ENCODE measurements around the gene ARFGAP1. TPM values are rescaled to one million over a fixed set of nuclear protein-coding genes. Genes with fewer than 3 reads are reported as not detected.
A peak's percentile ranks its signal among the peaks of the same experiment; 100 is the strongest.

ARFGAP1 gene
- total and polyA plus RNA-seq, 2 experiments from 2014 or later, result 41.5 to 95.5 TPM

DNA sequence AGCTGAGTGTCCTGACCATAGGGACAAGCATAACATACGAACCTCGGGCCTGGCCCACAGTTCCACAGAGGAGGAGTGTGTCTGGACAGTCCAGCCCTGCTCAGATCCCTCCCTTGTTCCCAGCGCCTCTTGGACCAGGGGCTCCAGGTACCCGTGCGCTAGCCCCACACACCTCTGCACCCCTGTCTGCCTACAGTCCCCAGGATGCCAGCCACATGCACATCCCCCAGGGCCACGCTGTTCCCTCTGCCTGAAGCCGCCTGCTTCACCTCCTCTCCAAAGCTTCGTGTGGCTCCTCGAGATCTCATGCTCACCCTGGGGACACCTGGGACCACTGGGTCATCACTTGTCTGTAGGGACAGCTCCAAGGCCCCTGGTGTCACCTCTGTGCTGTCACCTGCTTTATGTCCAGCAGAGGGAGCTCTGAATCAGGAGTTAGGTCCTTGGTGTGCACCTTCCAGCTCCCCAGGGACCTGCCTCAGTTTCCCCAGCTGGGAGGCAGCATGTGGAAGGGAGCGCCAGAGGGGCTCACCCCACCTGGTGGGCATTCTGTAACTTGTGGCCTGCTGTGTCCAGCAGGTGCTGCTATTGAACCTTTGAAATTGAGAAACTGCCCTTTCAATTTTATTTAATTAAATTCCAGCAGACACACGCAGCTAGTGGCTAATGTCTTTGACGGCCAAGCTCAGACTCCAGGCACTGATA, 49.3 kb upstream of the ARFGAP1 start (continued):
- TF ChIP-seq, protein P1, sequence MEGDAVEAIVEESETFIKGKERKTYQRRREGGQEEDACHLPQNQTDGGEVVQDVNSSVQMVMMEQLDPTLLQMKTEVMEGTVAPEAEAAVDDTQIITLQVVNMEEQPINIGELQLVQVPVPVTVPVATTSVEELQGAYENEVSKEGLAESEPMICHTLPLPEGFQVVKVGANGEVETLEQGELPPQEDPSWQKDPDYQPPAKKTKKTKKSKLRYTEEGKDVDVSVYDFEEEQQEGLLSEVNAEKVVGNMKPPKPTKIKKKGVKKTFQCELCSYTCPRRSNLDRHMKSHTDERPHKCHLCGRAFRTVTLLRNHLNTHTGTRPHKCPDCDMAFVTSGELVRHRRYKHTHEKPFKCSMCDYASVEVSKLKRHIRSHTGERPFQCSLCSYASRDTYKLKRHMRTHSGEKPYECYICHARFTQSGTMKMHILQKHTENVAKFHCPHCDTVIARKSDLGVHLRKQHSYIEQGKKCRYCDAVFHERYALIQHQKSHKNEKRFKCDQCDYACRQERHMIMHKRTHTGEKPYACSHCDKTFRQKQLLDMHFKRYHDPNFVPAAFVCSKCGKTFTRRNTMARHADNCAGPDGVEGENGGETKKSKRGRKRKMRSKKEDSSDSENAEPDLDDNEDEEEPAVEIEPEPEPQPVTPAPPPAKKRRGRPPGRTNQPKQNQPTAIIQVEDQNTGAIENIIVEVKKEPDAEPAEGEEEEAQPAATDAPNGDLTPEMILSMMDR (conservative IDR thresholded peaks at IDR 0.05; ENCODE audit: low read depth in 2 of 2), result peak; percentile 89 to 91
- TF ChIP-seq NANOG (IDR thresholded peaks at IDR 0.05; ENCODE audit: borderline replicate concordance) (no peak), ZNF331 (CRISPR knock-in tag; IDR thresholded peaks at IDR 0.05; ENCODE audit: low read depth) (no peak), EZH2phosphoT487 (IDR thresholded peaks at IDR 0.05; ENCODE audit: unreplicated experiment) (no peak), POLR2AphosphoS5 (IDR thresholded peaks at IDR 0.05; ENCODE audit: low read depth) (no peak), JUNB (IDR thresholded peaks at IDR 0.05; ENCODE audit: unreplicated experiment) (no peak), STAT1 (IDR thresholded peaks at IDR 0.05; ENCODE audit: unreplicated experiment) (no peak)

DNA sequence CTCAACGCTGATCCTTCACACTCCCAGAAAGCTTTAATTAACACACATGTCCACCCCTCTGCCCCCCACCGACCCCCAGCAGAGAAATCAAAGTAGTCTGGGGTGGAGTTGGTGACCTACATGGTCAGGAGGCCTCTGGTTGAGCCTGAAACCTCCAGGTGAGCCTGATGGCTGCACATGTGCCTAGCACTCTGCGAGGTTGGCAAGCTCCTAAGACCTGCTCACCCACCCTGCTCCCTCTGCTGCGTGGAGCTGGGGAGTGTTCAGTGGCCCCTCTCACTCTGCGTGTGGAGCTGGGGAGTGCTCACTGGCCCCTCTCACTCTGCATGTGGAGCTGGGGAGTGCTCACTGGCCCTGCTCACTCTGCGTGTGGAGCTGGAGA, 48.8 kb upstream of the ARFGAP1 start:
- Mint-ChIP-seq H3K4me3 (no peak overlapping the region), H3K4me1 (peaks cover 28% of the 10 kb centered on the region), H3K9me3 (no peaks in the 10 kb centered on the region), H3K27ac (no peak overlapping the region), H3K36me3 (ENCODE audit: low read depth) (no peaks in the 10 kb centered on the region), H3K27me3 (ENCODE audit: insufficient read depth, low read depth, poor library complexity) (peaks cover 20% of the 10 kb centered on the region)
- no peaks in the 10 kb centered on the region; the same call in 1 of the 2 replicates for H3F3A ChIP-seq (replicated peaks; ENCODE audit: low read depth)
- H2AFZ ChIP-seq, result no peak overlapping the region
- H3K36me3 ChIP-seq (ENCODE audit: insufficient read depth), result no peaks in the 10 kb centered on the region
- DNase-seq (ENCODE audit: low spot score) (no peak), ATAC-seq (no peak)
- H4K20me1 ChIP-seq (replicated peaks; ENCODE audit: insufficient read depth), result no peaks in the 10 kb centered on the region
- H3K27ac ChIP-seq (ENCODE audit: low read depth), result no peak overlapping the region
- no peak overlapping the region for H3K4me2 ChIP-seq
- no peaks in the 10 kb centered on the region for H3K79me2 ChIP-seq (replicated peaks; ENCODE audit: insufficient read depth)
- H3K4me3 ChIP-seq, result no peak overlapping the region
- H3K27me3 ChIP-seq (ENCODE audit: insufficient read depth), result no peaks in the 10 kb centered on the region
- H3K4me1 ChIP-seq (ENCODE audit: insufficient read depth), result peaks cover 7% of the 10 kb centered on the region; the same call in 1 of the 2 replicates
- no peaks in the 10 kb centered on the region for H3K9me2 ChIP-seq (ENCODE audit: insufficient read depth)
- TF ChIP-seq, protein P2, sequence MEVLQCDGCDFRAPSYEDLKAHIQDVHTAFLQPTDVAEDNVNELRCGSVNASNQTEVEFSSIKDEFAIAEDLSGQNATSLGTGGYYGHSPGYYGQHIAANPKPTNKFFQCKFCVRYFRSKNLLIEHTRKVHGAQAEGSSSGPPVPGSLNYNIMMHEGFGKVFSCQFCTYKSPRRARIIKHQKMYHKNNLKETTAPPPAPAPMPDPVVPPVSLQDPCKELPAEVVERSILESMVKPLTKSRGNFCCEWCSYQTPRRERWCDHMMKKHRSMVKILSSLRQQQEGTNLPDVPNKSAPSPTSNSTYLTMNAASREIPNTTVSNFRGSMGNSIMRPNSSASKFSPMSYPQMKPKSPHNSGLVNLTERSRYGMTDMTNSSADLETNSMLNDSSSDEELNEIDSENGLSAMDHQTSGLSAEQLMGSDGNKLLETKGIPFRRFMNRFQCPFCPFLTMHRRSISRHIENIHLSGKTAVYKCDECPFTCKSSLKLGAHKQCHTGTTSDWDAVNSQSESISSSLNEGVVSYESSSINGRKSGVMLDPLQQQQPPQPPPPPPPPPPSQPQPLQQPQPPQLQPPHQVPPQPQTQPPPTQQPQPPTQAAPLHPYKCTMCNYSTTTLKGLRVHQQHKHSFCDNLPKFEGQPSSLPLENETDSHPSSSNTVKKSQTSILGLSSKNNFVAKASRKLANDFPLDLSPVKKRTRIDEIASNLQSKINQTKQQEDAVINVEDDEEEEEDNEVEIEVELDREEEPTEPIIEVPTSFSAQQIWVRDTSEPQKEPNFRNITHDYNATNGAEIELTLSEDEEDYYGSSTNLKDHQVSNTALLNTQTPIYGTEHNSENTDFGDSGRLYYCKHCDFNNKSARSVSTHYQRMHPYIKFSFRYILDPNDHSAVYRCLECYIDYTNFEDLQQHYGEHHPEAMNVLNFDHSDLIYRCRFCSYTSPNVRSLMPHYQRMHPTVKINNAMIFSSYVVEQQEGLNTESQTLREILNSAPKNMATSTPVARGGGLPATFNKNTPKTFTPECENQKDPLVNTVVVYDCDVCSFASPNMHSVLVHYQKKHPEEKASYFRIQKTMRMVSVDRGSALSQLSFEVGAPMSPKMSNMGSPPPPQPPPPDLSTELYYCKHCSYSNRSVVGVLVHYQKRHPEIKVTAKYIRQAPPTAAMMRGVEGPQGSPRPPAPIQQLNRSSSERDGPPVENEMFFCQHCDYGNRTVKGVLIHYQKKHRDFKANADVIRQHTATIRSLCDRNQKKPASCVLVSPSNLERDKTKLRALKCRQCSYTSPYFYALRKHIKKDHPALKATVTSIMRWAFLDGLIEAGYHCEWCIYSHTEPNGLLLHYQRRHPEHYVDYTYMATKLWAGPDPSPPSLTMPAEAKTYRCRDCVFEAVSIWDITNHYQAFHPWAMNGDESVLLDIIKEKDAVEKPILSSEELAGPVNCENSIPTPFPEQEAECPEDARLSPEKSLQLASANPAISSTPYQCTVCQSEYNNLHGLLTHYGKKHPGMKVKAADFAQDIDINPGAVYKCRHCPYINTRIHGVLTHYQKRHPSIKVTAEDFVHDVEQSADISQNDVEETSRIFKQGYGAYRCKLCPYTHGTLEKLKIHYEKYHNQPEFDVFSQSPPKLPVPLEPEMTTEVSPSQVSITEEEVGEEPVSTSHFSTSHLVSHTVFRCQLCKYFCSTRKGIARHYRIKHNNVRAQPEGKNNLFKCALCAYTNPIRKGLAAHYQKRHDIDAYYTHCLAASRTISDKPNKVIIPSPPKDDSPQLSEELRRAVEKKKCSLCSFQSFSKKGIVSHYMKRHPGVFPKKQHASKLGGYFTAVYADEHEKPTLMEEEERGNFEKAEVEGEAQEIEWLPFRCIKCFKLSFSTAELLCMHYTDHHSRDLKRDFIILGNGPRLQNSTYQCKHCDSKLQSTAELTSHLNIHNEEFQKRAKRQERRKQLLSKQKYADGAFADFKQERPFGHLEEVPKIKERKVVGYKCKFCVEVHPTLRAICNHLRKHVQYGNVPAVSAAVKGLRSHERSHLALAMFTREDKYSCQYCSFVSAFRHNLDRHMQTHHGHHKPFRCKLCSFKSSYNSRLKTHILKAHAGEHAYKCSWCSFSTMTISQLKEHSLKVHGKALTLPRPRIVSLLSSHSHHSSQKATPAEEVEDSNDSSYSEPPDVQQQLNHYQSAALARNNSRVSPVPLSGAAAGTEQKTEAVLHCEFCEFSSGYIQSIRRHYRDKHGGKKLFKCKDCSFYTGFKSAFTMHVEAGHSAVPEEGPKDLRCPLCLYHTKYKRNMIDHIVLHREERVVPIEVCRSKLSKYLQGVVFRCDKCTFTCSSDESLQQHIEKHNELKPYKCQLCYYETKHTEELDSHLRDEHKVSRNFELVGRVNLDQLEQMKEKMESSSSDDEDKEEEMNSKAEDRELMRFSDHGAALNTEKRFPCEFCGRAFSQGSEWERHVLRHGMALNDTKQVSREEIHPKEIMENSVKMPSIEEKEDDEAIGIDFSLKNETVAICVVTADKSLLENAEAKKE (CRISPR knock-in tag; IDR thresholded peaks at IDR 0.05), result no peak
- TF ChIP-seq ZNF114 (CRISPR knock-in tag; IDR thresholded peaks at IDR 0.05), result no peak
- no peak for TF ChIP-seq EZH2phosphoT487 (IDR thresholded peaks at IDR 0.05; ENCODE audit: unreplicated experiment)
- TF ChIP-seq NANOG (IDR thresholded peaks at IDR 0.05; ENCODE audit: borderline replicate concordance), result no peak
- no peak for TF ChIP-seq STAT1 (IDR thresholded peaks at IDR 0.05; ENCODE audit: unreplicated experiment)
- TF ChIP-seq, protein P3, sequence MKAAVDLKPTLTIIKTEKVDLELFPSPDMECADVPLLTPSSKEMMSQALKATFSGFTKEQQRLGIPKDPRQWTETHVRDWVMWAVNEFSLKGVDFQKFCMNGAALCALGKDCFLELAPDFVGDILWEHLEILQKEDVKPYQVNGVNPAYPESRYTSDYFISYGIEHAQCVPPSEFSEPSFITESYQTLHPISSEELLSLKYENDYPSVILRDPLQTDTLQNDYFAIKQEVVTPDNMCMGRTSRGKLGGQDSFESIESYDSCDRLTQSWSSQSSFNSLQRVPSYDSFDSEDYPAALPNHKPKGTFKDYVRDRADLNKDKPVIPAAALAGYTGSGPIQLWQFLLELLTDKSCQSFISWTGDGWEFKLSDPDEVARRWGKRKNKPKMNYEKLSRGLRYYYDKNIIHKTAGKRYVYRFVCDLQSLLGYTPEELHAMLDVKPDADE (IDR thresholded peaks at IDR 0.05), result no peak
- TF ChIP-seq, protein P4, sequence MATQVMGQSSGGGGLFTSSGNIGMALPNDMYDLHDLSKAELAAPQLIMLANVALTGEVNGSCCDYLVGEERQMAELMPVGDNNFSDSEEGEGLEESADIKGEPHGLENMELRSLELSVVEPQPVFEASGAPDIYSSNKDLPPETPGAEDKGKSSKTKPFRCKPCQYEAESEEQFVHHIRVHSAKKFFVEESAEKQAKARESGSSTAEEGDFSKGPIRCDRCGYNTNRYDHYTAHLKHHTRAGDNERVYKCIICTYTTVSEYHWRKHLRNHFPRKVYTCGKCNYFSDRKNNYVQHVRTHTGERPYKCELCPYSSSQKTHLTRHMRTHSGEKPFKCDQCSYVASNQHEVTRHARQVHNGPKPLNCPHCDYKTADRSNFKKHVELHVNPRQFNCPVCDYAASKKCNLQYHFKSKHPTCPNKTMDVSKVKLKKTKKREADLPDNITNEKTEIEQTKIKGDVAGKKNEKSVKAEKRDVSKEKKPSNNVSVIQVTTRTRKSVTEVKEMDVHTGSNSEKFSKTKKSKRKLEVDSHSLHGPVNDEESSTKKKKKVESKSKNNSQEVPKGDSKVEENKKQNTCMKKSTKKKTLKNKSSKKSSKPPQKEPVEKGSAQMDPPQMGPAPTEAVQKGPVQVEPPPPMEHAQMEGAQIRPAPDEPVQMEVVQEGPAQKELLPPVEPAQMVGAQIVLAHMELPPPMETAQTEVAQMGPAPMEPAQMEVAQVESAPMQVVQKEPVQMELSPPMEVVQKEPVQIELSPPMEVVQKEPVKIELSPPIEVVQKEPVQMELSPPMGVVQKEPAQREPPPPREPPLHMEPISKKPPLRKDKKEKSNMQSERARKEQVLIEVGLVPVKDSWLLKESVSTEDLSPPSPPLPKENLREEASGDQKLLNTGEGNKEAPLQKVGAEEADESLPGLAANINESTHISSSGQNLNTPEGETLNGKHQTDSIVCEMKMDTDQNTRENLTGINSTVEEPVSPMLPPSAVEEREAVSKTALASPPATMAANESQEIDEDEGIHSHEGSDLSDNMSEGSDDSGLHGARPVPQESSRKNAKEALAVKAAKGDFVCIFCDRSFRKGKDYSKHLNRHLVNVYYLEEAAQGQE (IDR thresholded peaks at IDR 0.05; ENCODE audit: unreplicated experiment), result no peak
- TF ChIP-seq CREB1 (CRISPR knock-in tag; IDR thresholded peaks at IDR 0.05; ENCODE audit: low read depth), result no peak
